Hepatocyte (in vitro differentiated cells): Measurements from ENCODE around the gene NPBWR2.

ENCODE experiments used
- EZH2 ChIP-seq: fragments of 200-600 bp; sonication (generic); IDR thresholded peaks from 2 replicates; pipeline ENCODE4 v1.6.1; 2016; ENCODE audit warnings: antibody characterized with exemption, mild to moderate bottlenecking, borderline replicate concordance
- EZH2phosphoT487 ChIP-seq: fragments of 200-600 bp; sonication (generic); IDR thresholded peaks from one replicate; pipeline ENCODE4 v1.6.1; 2018; ENCODE audit warnings: antibody characterized with exemption, mild to moderate bottlenecking, low read depth, moderate library complexity; ENCODE audit not compliant: unreplicated experiment, severe bottlenecking
- TF ChIP-seq, protein P1 (sequence below): fragments of 200-600 bp; sonication (generic); IDR thresholded peaks from 2 replicates; pipeline ENCODE4 v1.5.1; 2016; ENCODE audit warnings: antibody characterized with exemption, mild to moderate bottlenecking; ENCODE audit not compliant: poor library complexity

DNA sequence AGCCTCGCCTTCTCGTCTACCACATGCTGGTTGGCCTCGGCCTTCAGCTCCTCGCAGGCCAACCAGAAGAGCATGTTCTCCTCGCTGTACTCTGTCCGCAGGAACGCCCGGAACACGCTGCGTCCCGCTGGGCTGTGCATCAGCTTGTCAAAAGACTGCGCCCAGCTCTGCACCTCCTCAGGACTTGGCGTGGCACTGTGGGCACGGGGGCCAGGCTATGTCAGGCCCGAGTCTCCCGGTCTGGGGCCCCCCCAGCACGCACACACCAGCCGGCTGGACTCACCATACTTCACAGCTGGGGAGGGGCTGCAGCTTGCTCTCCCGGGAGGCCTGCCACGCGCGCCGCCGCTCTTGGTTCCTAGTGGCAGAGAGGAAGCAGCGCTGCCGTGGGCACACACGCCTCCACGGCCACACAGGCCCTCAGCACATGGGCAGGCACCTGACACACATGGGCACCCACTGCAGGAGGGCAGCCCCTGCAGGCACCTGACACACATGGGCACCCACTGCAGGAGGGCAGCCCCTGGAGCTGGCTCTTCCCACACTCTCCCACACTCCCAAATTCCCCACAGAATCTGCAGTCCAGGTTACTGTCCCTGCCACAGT, 33.1 kb downstream of the NPBWR2 start:
- TF ChIP-seq EZH2phosphoT487 = no peak
- TF ChIP-seq, protein P1, sequence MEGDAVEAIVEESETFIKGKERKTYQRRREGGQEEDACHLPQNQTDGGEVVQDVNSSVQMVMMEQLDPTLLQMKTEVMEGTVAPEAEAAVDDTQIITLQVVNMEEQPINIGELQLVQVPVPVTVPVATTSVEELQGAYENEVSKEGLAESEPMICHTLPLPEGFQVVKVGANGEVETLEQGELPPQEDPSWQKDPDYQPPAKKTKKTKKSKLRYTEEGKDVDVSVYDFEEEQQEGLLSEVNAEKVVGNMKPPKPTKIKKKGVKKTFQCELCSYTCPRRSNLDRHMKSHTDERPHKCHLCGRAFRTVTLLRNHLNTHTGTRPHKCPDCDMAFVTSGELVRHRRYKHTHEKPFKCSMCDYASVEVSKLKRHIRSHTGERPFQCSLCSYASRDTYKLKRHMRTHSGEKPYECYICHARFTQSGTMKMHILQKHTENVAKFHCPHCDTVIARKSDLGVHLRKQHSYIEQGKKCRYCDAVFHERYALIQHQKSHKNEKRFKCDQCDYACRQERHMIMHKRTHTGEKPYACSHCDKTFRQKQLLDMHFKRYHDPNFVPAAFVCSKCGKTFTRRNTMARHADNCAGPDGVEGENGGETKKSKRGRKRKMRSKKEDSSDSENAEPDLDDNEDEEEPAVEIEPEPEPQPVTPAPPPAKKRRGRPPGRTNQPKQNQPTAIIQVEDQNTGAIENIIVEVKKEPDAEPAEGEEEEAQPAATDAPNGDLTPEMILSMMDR = no peak
- TF ChIP-seq EZH2 = no peak
